GM06990 (cell line): Measurements from ENCODE around the gene C11orf86.

Experiments
- DNase-seq: peaks from one replicate; pipeline ENCODE4 v3.0.0-alpha.2; 2011; ENCODE audit not compliant: insufficient read length; ENCODE audit errors: extremely low read depth
- H3K27me3 ChIP-seq: replicated peaks from 2 replicates; pipeline ENCODE4 v1.6.0; 2011; ENCODE audit warnings: low read length; ENCODE audit not compliant: control insufficient read depth, insufficient read depth
- H3K36me3 ChIP-seq: 2 replicates; pipeline ENCODE4 v1.5.1; 2011; ENCODE audit warnings: low read length; ENCODE audit not compliant: control insufficient read depth, insufficient read depth
- H3K4me3 ChIP-seq: replicated peaks from 2 replicates; pipeline ENCODE4 v1.5.1; 2011; ENCODE audit warnings: low read depth, mild to moderate bottlenecking, control low read depth, low read length
- CTCF ChIP-seq: IDR thresholded peaks from 2 replicates; pipeline ENCODE4 v1.5.1; 2011; ENCODE audit warnings: low read length, control low read depth, mild to moderate bottlenecking, inconsistent platforms; ENCODE audit not compliant: insufficient read depth, poor library complexity, severe bottlenecking

Gene C11orf86

GRCh38 chr11:67010296-67010905 lies 35.3 kb downstream of the C11orf86 start:
- Histone ChIP-seq H3K27me3 (no peaks in the 10 kb centered on the region), H3K4me3 (no peak overlapping the region), H3K36me3 (no peaks in the 10 kb centered on the region)
- no peak for DNase-seq
- no peak for TF ChIP-seq CTCF

GRCh38 chr11:67013511-67014045 lies 38.5 kb downstream of the C11orf86 start:
- no peaks in the 10 kb centered on the region for H3K27me3 ChIP-seq
- no peaks in the 10 kb centered on the region for H3K36me3 ChIP-seq
- H3K4me3 ChIP-seq, result no peak overlapping the region
- no peak for DNase-seq
- TF ChIP-seq CTCF, result no peak

GRCh38 chr11:67014343-67014742 lies 39.2 kb downstream of the C11orf86 start:
- no peaks in the 10 kb centered on the region for H3K36me3 ChIP-seq
- no peak overlapping the region for H3K4me3 ChIP-seq
- no peak for DNase-seq
- no peaks in the 10 kb centered on the region for H3K27me3 ChIP-seq
- TF ChIP-seq CTCF, result no peak

- TF ChIP-seq CTCF, result no peak
- no peak for DNase-seq
- H3K27me3 ChIP-seq, result no peaks in the 10 kb centered on the region
- no peaks in the 10 kb centered on the region for H3K36me3 ChIP-seq
- H3K4me3 ChIP-seq, result no peak overlapping the region
Observed at GRCh38 chr11:67015048-67015447, 39.9 kb downstream of the C11orf86 start.

- DNase-seq, result no peak
- Histone ChIP-seq H3K27me3 (no peaks in the 10 kb centered on the region), H3K4me3 (no peak overlapping the region), H3K36me3 (no peaks in the 10 kb centered on the region)
- no peak for TF ChIP-seq CTCF
Observed at GRCh38 chr11:67016550-67016949, 41.4 kb downstream of the C11orf86 start.

- no peaks in the 10 kb centered on the region for H3K36me3 ChIP-seq
- no peak overlapping the region for H3K4me3 ChIP-seq
- no peak for TF ChIP-seq CTCF
- H3K27me3 ChIP-seq, result no peaks in the 10 kb centered on the region
- DNase-seq, result no peak
Observed at GRCh38 chr11:67020949-67021348, 45.8 kb downstream of the C11orf86 start.
